HG02973 (cell line): ENCODE measurements around the gene RPA3.

Experiments used
- ATAC-seq: cut with Tn5 transposase; IDR thresholded peaks from one replicate; pipeline ENCODE4 v1.9.1; 2021; ENCODE audit warnings: moderate library complexity; ENCODE audit not compliant: unreplicated experiment

Gene RPA3

DNA sequence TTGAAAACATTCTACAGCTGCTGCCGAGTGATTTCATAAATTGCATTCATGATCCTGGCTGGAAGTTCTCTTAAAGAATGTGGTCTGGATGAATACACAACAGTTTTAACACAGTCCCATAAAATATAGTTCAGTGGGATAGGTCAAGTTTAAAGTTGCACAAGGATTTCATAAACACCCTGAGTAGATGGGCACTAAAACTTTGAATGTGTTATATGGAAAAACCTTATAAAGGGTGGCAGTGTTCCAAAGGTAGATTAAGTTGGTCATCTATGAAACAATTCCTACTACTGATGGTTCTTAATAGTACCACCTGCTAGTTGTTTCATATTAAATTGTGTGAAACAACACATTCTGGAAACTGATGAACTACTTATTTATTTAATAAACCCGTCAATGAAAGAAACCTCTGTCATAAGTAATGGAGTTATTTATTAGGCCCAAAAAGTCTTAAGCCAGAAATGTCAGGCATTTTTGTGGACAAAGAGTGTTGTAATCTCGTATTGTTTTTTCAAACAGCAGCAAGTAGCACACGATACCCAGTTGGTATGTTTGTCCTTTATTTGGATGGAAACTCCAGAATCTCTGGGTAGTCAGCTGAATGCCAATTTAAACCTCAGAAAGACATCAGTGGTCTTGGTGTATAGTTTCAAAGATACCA lies 14.3 kb upstream of the RPA3 start:
- ATAC-seq = no peak

DNA sequence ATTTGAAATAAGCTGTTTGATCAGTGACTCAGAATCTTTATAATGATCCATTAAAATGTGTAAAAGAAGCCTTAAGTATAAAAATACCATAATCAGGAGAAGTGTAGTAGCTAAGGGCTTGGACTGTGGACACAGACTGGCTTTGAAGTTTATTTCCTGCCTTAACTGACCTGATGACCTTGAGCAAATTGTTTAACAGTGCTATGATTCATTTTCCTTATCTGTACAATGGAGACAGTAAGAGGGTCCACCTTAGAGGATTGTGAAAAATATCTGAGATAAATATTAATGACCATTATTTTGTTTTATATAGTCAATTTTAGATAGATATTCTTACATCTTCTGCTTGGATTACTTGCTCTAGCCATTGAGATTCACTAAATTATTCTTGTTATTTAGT lies 13.3 kb upstream of the RPA3 start:
- no peak for ATAC-seq

DNA sequence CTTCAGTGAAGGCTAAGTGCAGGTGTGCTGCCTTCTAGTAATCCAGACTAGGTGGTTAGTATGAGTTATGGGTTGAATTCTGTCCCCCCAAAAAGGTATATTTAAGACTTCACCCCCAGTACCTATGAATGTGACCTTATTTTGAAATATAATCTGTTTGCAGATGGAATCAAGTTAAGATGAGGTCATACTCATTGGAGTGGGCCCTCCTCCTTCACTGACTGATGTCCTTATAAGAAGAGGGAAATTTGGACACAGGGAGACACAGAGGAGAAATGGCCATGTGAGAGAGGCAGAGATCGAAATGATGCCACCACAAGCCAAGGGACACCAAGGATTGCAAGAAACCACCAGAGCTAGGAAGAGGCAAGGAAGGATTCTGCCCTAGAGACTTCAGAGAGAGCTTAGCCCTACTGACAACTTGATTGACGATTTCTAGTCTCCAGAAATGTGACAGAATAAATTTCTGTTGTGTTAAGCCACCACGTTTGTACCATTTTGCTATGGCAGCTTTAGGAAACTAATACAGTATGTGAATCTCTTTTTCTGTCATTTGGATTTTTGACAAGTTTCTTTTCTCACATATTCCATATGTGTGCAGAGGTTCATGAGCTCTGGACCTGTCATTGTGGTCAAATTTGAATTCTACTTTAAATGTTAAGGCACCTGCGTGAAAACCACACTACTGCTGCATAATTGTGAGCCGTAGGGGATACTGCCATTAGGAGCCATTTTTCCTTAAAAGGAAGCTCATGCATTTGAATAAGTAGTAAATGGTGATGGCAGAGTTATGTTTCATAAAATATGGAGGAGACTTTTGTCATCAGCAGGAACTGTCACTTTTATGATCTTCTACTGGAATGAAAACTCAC lies 2.6 kb upstream of the RPA3 start:
- no peak for ATAC-seq

- ATAC-seq = no peak
These were observed 1.8 kb upstream of the RPA3 start for GRCh38 chr7:7720193-7720592.

GRCh38 chr7:7719236-7719635 lies 829 bp upstream of the RPA3 start:
- ATAC-seq = peak; percentile 98

GRCh38 chr7:7713730-7714129 lies 4.7 kb downstream of the RPA3 start:
- ATAC-seq = no peak

DNA sequence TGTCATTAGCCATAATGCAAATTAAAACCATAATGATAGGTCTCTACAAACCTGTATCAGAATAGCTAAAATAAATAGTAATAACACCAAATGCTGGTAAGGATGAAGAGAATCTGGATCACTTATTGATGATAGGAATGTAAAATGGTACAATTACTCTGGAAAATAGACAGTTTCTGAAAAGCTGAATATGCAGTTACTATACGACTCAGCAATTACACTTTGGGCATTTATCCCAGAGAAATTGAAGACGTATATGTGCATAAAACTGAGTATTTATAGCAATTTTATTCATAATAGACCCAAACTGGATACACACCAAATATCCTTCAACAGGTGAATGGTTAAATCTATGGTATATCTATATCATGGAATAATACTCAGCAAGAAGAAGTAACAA lies 7.9 kb downstream of the RPA3 start:
- ATAC-seq = no peak

- no peak for ATAC-seq
These were observed 9.1 kb downstream of the RPA3 start for GRCh38 chr7:7709291-7709690.

- no peak for ATAC-seq
These were observed 10.6 kb downstream of the RPA3 start for GRCh38 chr7:7707806-7708205.

DNA sequence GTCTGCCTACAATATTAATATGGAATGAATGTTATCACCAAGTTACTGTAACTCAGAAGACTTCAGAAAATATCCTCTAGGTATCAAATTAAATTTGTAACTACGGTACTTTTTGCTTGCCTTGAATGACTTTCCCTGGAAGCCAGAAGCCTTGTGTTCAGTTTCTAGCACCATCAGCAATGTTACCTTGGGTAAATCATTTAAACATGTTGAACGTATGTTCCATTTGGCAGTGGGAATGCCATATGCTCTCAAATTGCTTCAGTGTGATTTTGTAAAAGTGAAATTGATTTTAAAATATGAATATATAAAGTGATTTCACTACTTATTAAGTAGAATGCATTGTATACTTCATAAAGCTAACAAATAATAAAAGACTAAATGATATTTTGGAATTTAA lies 11.2 kb downstream of the RPA3 start:
- no peak for ATAC-seq

DNA sequence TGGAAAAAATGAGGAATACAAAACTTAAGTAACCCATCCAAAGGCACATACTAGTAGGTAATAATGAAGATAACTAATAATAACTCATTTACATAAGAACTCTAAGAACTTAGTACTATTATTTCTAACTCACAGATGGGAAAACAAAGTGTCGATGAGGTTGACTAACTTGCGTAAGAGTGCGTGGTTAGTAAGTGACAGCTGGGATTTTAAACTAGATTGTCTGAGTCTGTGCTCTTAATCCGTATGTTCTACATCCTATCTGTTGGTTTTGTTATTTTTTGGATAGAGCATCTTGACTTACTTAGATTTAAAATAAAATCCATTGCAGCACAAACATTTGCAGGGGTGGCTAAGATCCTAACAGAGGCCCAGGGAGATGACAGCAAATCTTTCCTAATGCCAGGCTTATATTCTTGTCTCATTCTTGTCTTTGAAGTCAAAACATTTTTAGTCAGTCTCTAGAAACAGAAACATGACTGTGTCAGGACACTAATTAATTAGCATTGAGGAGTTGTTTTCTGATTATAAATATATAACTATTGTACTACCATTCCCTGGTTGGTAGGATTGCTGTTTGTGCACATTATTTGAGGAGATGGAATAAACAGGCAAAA lies 11.7 kb downstream of the RPA3 start:
- ATAC-seq = no peak

- ATAC-seq = peak; percentile 67
These were observed 12.3 kb downstream of the RPA3 start for GRCh38 chr7:7706101-7706511.

DNA sequence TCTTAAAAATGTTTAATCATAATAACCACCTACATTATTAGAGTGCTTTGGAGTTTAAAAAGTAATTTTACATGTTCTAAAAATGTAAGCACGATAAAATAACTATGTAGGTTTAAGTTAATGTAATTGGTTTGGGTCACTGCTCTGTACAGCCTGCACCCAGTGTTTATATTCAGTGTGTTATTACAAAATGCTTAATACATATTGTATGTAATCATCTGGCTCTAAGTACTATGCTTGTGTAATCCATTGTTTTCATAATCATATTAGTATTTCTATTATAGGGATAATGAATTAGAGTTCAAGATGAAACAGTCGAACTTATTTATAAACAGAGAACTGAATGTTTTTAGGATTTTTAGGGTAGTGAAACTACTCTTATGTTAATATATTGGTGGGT lies 13.1 kb downstream of the RPA3 start:
- no peak for ATAC-seq

DNA sequence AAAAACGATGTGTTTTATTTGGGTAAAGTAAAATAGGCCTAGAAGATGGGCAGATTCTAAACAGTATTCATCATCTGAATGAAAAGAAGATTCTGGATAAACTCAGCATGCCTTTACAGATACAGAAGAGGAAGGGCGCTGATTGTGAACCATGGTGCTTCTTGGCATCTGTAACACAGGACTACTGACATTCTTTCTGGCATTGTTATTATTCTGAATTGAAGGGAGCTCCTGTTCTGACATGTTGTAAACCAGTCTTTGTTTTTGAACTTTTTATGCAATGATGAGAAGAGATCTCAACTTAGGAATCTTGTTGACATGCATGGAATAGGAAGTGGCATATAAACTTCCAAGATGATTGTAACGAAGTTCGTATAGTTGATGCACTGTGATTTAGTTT lies 13.5 kb downstream of the RPA3 start:
- no peak for ATAC-seq

GRCh38 chr7:7703427-7703826 lies 15.0 kb downstream of the RPA3 start:
- ATAC-seq = no peak

DNA sequence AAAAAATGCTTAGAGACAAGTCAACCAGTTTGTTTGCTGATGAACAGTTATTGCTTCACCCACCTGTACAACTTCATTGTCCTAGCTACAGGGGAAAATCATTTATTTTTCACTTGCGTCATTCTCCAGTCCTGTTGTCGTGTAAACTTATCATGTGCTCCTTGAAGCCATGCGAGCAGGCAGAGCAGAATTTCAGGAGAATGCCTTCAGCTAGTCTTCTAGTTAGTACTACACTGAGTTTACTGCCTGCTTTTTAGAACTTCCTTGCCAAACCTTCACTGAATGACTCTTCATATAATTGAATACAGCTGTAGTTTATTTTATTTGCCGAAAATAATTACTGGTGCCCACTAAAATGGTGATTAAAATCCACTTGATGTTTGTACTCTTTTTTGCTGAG lies 15.6 kb downstream of the RPA3 start:
- ATAC-seq = no peak

GRCh38 chr7:7701527-7701926 lies 16.9 kb downstream of the RPA3 start:
- ATAC-seq = no peak

DNA sequence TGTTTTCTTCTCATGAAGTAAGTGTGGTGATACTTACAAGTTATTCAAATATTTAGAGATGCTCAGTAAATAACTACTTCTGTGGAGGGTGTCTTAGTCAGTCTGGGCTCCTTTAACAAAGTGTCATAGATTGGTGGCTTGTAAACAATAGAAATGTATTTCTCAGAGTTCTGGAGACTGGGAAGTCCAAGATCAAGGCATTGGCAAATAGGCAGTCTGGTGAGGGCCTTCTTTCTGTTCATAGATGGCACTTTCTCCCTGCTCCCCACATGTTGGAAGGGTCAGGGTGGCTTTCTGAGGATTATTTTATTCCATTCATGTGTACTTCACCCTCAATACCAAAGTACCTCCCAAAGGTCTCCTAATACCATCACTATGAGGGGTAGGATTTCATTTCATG lies 18.4 kb downstream of the RPA3 start:
- ATAC-seq = no peak

- no peak for ATAC-seq
These were observed 19.0 kb downstream of the RPA3 start for GRCh38 chr7:7699380-7699779.

DNA sequence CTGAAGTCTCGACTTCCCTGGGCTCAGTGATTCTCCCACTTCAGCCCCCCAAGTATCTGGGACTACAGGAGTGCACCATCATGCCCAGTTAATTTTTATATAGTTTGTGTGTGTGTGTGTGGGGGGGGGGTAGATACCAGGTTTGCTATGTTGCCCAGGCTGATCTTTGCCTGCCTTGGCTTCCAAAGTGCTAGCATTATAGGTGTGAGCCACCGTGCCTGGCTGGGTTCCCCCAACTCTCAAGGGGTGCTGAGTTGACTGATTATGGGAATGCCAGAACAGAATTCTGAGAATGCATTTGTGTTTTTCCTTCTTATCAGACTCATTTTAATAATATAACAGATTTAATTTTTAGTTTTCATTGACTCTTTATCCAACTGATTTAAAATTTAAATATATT lies 19.5 kb downstream of the RPA3 start:
- ATAC-seq = no peak

DNA sequence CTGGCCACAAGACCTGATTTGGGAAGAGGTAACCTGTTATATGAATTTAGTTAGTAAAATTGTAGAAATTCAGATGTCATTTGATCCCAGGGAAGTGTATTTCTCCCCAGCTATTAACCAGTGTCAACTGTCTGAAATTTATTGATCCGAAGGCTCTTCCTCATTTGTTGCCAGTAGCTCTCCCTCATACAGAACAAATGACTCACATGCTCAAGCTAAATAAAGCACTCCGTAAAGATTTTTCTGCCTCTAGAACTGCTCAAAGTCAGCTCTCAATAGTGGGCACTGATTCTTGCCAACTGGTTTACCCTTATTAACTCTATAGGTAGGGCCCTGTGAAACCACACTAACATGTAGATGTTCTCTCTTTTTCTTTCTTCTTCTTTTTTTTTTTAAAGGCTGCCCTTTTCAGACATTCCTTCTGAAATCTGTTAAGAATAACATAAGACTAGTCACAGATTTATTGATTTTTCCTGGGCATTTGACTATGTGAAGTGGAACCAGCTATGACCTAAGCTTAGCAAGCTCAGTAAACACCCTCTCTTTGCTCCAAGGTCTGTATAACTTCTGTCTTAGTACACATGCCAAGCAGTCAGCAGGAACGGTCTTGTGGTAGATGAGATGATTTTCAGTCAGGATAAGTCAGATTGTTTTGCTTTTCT lies 21.8 kb downstream of the RPA3 start:
- ATAC-seq = no peak
